HepG2 (cell line): ENCODE results near the gene PSD. TPM values are rescaled to one million over a fixed set of nuclear protein-coding genes. Genes with fewer than 3 reads are reported as not detected.

Experiments
- ATAC-seq: fragments of 200-7000 bp; cut with Tn5 transposase; 3 replicates; pipeline ENCODE4 v1.9.1; 2020; ENCODE audit warnings: mild to moderate bottlenecking, moderate library complexity
- BruUV-seq: library from RNA; stranded (reverse); fragments of 400-500 nt; replicated peaks from 2 replicates; lab custom pipeline; 2021; lab: Mats Ljungman, UMichigan
- CTCF ChIA-PET: fragments of 300-600 bp; formaldehyde crosslinking; extraction: SDS; loops from one replicate; lab custom pipeline; 2021; ENCODE audit warnings: low total read pairs, inconsistent platforms, low intra/inter-chr PET ratio; lab: Yijun Ruan, JAX
- POLR2A ChIA-PET: fragments of 350-600 bp; sonication (Branson Sonifier 250); formaldehyde crosslinking; loops from one replicate; lab custom pipeline; 2020; ENCODE audit warnings: antibody characterized with exemption, inconsistent platforms; lab: Yijun Ruan, JAX
- DNase-seq: peaks from one replicate; pipeline ENCODE4 v3.0.0-alpha.2; 2015; ENCODE audit warnings: low spot score
- FAIRE-seq: peaks from 3 replicates; lab custom pipeline; 2011; peaks lifted over from hg19 to GRCh38; lab: Jason Lieb, UNC
- H2AFZ ChIP-seq: one replicate; pipeline ENCODE4 v1.6.1; 2011; ENCODE audit warnings: low read length, inconsistent platforms
- H3K27ac ChIP-seq: fragments of 300-600 bp; 3 replicates; pipeline ENCODE4 v1.8.0; 2011; ENCODE audit warnings: mixed run types, mild to moderate bottlenecking, mixed read lengths, low read length, inconsistent platforms; ENCODE audit not compliant: insufficient read depth; ENCODE audit errors: extremely low read length
- H3K27me3 ChIP-seq, 2 experiments: fragments of 200-600 bp in 1 of 2; 2 replicates in 1 of 2; 3 replicates in 1 of 2; pipeline versions ENCODE4 v1.6.0 to v1.8.0; 2011; ENCODE audit warnings: low read length in 2 of 2, mild to moderate bottlenecking in 2 of 2, moderate library complexity in 2 of 2, inconsistent platforms in 1 of 2; ENCODE audit not compliant: insufficient read depth in 2 of 2, control insufficient read depth in 1 of 2
- H3K36me3 ChIP-seq, 2 experiments: fragments of 200-600 bp in 1 of 2; replicated peaks in 1 of 2; 2 replicates in 1 of 2; 3 replicates in 1 of 2; pipeline versions ENCODE4 v1.5.1 to v1.8.0; 2011; ENCODE audit warnings: low read length in 2 of 2, inconsistent platforms in 1 of 2; ENCODE audit not compliant: insufficient read depth in 2 of 2, control insufficient read depth in 1 of 2
- H3K4me1 ChIP-seq: 2 replicates; pipeline ENCODE4 v1.5.1; 2012; ENCODE audit warnings: low read length, inconsistent platforms; ENCODE audit not compliant: insufficient read depth
- H3K4me2 ChIP-seq: 2 replicates; pipeline ENCODE4 v1.6.0; 2011; ENCODE audit warnings: low read depth, low read length, inconsistent platforms
- H3K4me3 ChIP-seq, 3 experiments: fragments of 200-600 bp in 1 of 3; sonication (generic), shearing (Covaris generic) in 1 of 3; replicated peaks in 1 of 3; 2 replicates each; pipeline ENCODE4 v1.5.1; 2011 to 2016; ENCODE audit warnings: low read length in 3 of 3, inconsistent platforms in 2 of 3, low read depth in 2 of 3, mild to moderate bottlenecking in 2 of 3, control low read depth in 1 of 3, mixed read lengths in 1 of 3; ENCODE audit not compliant: insufficient read depth in 1 of 3
- H3K79me2 ChIP-seq: one replicate; pipeline ENCODE4 v1.6.1; 2011; ENCODE audit warnings: low read length, inconsistent platforms; ENCODE audit not compliant: insufficient read depth
- H3K9ac ChIP-seq: 2 replicates; pipeline ENCODE4 v1.6.0; 2011; ENCODE audit warnings: mild to moderate bottlenecking, low read depth, low read length, inconsistent platforms; ENCODE audit not compliant: insufficient read depth
- H3K9me3 ChIP-seq: 2 replicates; pipeline ENCODE4 v1.5.1; 2012; ENCODE audit warnings: mild to moderate bottlenecking, low read length
- H4K20me1 ChIP-seq: 2 replicates; pipeline ENCODE4 v1.6.0; 2011; ENCODE audit warnings: inconsistent platforms, mild to moderate bottlenecking, low read length, moderate library complexity; ENCODE audit not compliant: insufficient read depth
- GPN1 ChIP-seq: sonication (generic); formaldehyde crosslinking; IDR thresholded peaks from 2 replicates; pipeline ENCODE4 v1.5.1; 2020; ENCODE audit warnings: missing genetic modification reagents, borderline replicate concordance
- JUN ChIP-seq: sonication (generic); formaldehyde crosslinking; IDR thresholded peaks from 2 replicates; pipeline ENCODE4 v1.4.0; 2020; ENCODE audit warnings: mild to moderate bottlenecking, missing genetic modification reagents
- PRMT3 ChIP-seq: sonication (generic); formaldehyde crosslinking; IDR thresholded peaks from 2 replicates; pipeline ENCODE4 v1.8.1; 2022; ENCODE audit warnings: low read depth, mild to moderate bottlenecking, moderate library complexity, missing genetic modification reagents, borderline replicate concordance
- RBM22 ChIP-seq: fragments of 200-400 bp; formaldehyde crosslinking; optimal IDR thresholded peaks from 2 replicates; pipeline ENCODE3; 2017; ENCODE audit warnings: mild to moderate bottlenecking, low read length, moderate library complexity
- SETDB1 ChIP-seq: sonication (generic); formaldehyde crosslinking; IDR thresholded peaks from 2 replicates; pipeline ENCODE4 v1.5.1; 2020; ENCODE audit warnings: missing genetic modification reagents, mild to moderate bottlenecking, borderline replicate concordance
- SP4 ChIP-seq: sonication (generic); formaldehyde crosslinking; IDR thresholded peaks from 2 replicates; pipeline ENCODE4 v1.8.1; 2023; ENCODE audit warnings: mild to moderate bottlenecking, missing genetic modification reagents
- ZBTB42 ChIP-seq: sonication (generic); formaldehyde crosslinking; IDR thresholded peaks from 2 replicates; pipeline ENCODE4 v1.5.0; 2020; ENCODE audit warnings: mild to moderate bottlenecking, missing genetic modification reagents
- ZNF225 ChIP-seq: sonication (generic); formaldehyde crosslinking; IDR thresholded peaks from 2 replicates; pipeline ENCODE4 v1.4.0; 2020; ENCODE audit warnings: mild to moderate bottlenecking, missing genetic modification reagents
- ZNF274 ChIP-seq: sonication (generic); formaldehyde crosslinking; IDR thresholded peaks from 2 replicates; pipeline ENCODE4 v1.5.1; 2020; ENCODE audit warnings: mild to moderate bottlenecking, missing genetic modification reagents
- ZNF30 ChIP-seq: sonication (generic); formaldehyde crosslinking; IDR thresholded peaks from 2 replicates; pipeline ENCODE4 v1.5.0; 2020; ENCODE audit warnings: mild to moderate bottlenecking, missing genetic modification reagents
- ZNF367 ChIP-seq: sonication (generic); formaldehyde crosslinking; IDR thresholded peaks from 2 replicates; pipeline ENCODE4 v1.4.0; 2020; ENCODE audit warnings: missing genetic modification reagents, borderline replicate concordance
- ZNF512 ChIP-seq: sonication (generic); formaldehyde crosslinking; IDR thresholded peaks from 2 replicates; pipeline ENCODE4 v1.4.0; 2020; ENCODE audit warnings: mild to moderate bottlenecking, missing genetic modification reagents
- ZNF558 ChIP-seq: sonication (generic); formaldehyde crosslinking; IDR thresholded peaks from 2 replicates; pipeline ENCODE4 v1.9.0; 2022; ENCODE audit warnings: mild to moderate bottlenecking, missing genetic modification reagents, borderline replicate concordance
- ZNF614 ChIP-seq: IDR thresholded peaks from 2 replicates; pipeline ENCODE4 v1.6.1; 2018; ENCODE audit warnings: missing biosample characterization, missing genetic modification reagents, inconsistent platforms, borderline replicate concordance
- WGBS: methylation state at CpG from one replicate; pipeline ENCODE4 v1.1.6; 2017; ENCODE audit warnings: low lambda C conversion rate; 5-methylcytosine and 5-hydroxymethylcytosine counted together
- in situ Hi-C: cut with HindIII; loops from 2 replicates; pipeline ENCODE4 v1.10.0; 2017; ENCODE audit warnings: low pct_unique_long_range_greater_than_20kb; ENCODE audit not compliant: extremely low pct_ligation_motif_present
- intact Hi-C: fragments of 100-400 bp; cut with micrococcal nuclease; formaldehyde crosslinking; loops from one replicate; pipeline ENCODE4 v1.10.0; 2022; ENCODE audit not compliant: unreplicated experiment
- polyA plus RNA-seq, 8 experiments: library from polyadenylated mRNA; depleted of rRNA in 3 of 8; stranded (reverse) in 7 of 8; unstranded in 1 of 8; fragments of >200 nt; fragmentation: Illumina TruSeq in 4 of 8; extraction: Trizol in 4 of 8; gene quantifications; 2 replicates each; pipeline versions ENCODE4 v1.2.1 to v1.2.3, GENCODE V29; 2011 to 2016; ENCODE audit warnings: low read depth in 4 of 8, missing spikeins in 1 of 8, mixed read lengths in 1 of 8; ENCODE audit not compliant: insufficient read depth in 1 of 8
- total RNA-seq, 5 experiments: library from RNA; depleted of rRNA; stranded (reverse); fragments of >200 nt; fragmentation: Illumina TruSeq; extraction: Trizol; gene quantifications; 2 replicates each; pipeline ENCODE4 v1.2.3, GENCODE V29; 2016; ENCODE audit warnings: low read depth in 1 of 5
- TF ChIP-seq, protein P1 (sequence below): sonication (generic); formaldehyde crosslinking; IDR thresholded peaks from 2 replicates; pipeline ENCODE4 v1.5.1; 2020; ENCODE audit warnings: mild to moderate bottlenecking, missing genetic modification reagents, borderline replicate concordance

Gene PSD
- total and polyA plus RNA-seq, 2 of the 13 experiments (the other 11 are each of a cell fraction or from before 2014, with no cell fraction given), result 0.35 to 0.58 TPM

- WGBS, result 95% methylated on average over 3 of the region's 3 CpGs
- intact Hi-C loops, result no loop called here
- FAIRE-seq, result no peak
- Histone ChIP-seq H3K4me3 (no peak overlapping the region), H3K36me3 (no peaks in the 10 kb centered on the region), H3K27me3 (no peaks in the 10 kb centered on the region), H2AFZ (no peak overlapping the region), H3K4me2 (no peak overlapping the region), H3K4me1 (peaks cover 51% of the 10 kb centered on the region), H3K79me2 (no peaks in the 10 kb centered on the region), H3K27ac (no peak overlapping the region), H4K20me1 (no peaks in the 10 kb centered on the region), H3K9me3 (no peaks in the 10 kb centered on the region), H3K9ac (no peak overlapping the region)
- no peak for ATAC-seq
- ChIA-PET CTCF (no interaction called here), POLR2A (interaction anchor here (5.9 to 6.8 kb wide), 2 partner anchors 16 to 25 kb away, joined by 67 to 135 read pairs; partner anchors contain the start of gene FBXL15)
- no TSS peak for BruUV-seq
- DNase-seq, result no peak
- in situ Hi-C loops, result no loop called here
- no peak for TF ChIP-seq ZNF614 (CRISPR knock-in tag)
- no peak for TF ChIP-seq ZNF512 (CRISPR knock-in tag)
- TF ChIP-seq ZNF225 (CRISPR knock-in tag), result no peak
- TF ChIP-seq SETDB1 (CRISPR knock-in tag), result no peak
- TF ChIP-seq GPN1 (CRISPR knock-in tag), result no peak
- no peak for TF ChIP-seq RBM22
- TF ChIP-seq ZBTB42 (CRISPR knock-in tag), result no peak
- TF ChIP-seq, protein P1, sequence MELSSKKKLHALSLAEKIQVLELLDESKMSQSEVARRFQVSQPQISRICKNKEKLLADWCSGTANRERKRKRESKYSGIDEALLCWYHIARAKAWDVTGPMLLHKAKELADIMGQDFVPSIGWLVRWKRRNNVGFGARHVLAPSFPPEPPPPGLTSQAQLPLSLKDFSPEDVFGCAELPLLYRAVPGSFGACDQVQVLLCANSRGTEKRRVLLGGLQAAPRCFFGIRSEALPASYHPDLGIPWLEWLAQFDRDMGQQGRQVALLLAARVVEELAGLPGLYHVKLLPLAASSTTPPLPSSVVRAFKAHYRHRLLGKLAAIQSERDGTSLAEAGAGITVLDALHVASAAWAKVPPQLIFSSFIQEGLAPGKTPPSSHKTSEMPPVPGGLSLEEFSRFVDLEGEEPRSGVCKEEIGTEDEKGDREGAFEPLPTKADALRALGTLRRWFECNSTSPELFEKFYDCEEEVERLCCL (CRISPR knock-in tag), result no peak
- no peak for TF ChIP-seq ZNF558
- no peak for TF ChIP-seq ZNF274 (CRISPR knock-in tag)
- TF ChIP-seq SP4 (CRISPR knock-in tag), result no peak
- TF ChIP-seq ZNF367 (CRISPR knock-in tag), result no peak
- TF ChIP-seq JUN (CRISPR knock-in tag), result no peak
- no peak for TF ChIP-seq ZNF30 (CRISPR knock-in tag)
- TF ChIP-seq PRMT3 (CRISPR knock-in tag), result no peak
These were observed 18.9 kb upstream of the PSD start for GRCh38 chr10:102437515-102437914.
